Nephron progenitor cell (in vitro differentiated cells): ENCODE results near the gene PGC.

ENCODE experiments used
- DNase-seq: peaks from one replicate; pipeline ENCODE4 v3.0.0; 2021
- H3K27ac Mint-ChIP-seq: 2 replicates; pipeline ENCODE4 v1.8.0; 2021; ENCODE audit warnings: mild to moderate bottlenecking, moderate library complexity, mixed read lengths
- H3K27me3 Mint-ChIP-seq: 2 replicates; pipeline ENCODE4 v1.8.0; 2021; ENCODE audit warnings: mild to moderate bottlenecking, low read depth, mixed read lengths; ENCODE audit not compliant: poor library complexity
- H3K36me3 Mint-ChIP-seq: 2 replicates; pipeline ENCODE4 v1.8.0; 2021; ENCODE audit warnings: low read depth, mixed read lengths
- H3K4me1 Mint-ChIP-seq: 2 replicates; pipeline ENCODE4 v1.8.0; 2021; ENCODE audit warnings: mixed read lengths
- H3K4me3 Mint-ChIP-seq: 2 replicates; pipeline ENCODE4 v1.8.0; 2021; ENCODE audit warnings: mild to moderate bottlenecking, moderate library complexity, mixed read lengths
- H3K9me3 Mint-ChIP-seq: 2 replicates; pipeline ENCODE4 v1.8.0; 2021; ENCODE audit warnings: mild to moderate bottlenecking, moderate library complexity, mixed read lengths
- TF ChIP-seq, protein P1 (sequence below): fragments of 200-600 bp; sonication (generic); IDR thresholded peaks from 2 replicates; pipeline ENCODE4 v1.5.0; 2021; ENCODE audit warnings: antibody characterized with exemption

The PGC gene

DNA sequence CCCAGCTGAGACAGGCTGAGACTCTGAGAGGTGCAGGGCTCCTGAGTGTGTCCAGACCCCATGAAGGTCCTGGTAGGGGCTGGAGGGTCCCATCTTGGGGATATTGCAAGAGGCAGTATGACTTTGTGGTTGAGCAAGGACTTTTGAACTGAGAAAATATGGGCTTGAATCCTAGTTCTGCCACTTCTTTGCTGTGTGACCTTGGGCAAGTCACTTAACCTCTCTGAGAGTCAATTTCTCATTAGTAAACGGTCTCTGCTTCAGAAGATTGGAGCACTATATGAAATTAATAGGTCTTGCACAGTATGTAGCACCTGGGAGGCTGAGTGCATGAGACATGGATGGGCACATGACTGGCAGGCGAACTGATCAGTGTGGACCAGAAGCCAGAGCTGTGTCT lies 54.5 kb downstream of the PGC start:
- H3K27me3 Mint-ChIP-seq: peaks cover 32% of the 10 kb centered on the region
- no peak overlapping the region for H3K4me3 Mint-ChIP-seq
- DNase-seq: no peak
- no peak overlapping the region for H3K27ac Mint-ChIP-seq
- no peaks in the 10 kb centered on the region for H3K9me3 Mint-ChIP-seq
- no peaks in the 10 kb centered on the region for H3K36me3 Mint-ChIP-seq
- peaks cover 8% of the 10 kb centered on the region for H3K4me1 Mint-ChIP-seq
- TF ChIP-seq, protein P1, sequence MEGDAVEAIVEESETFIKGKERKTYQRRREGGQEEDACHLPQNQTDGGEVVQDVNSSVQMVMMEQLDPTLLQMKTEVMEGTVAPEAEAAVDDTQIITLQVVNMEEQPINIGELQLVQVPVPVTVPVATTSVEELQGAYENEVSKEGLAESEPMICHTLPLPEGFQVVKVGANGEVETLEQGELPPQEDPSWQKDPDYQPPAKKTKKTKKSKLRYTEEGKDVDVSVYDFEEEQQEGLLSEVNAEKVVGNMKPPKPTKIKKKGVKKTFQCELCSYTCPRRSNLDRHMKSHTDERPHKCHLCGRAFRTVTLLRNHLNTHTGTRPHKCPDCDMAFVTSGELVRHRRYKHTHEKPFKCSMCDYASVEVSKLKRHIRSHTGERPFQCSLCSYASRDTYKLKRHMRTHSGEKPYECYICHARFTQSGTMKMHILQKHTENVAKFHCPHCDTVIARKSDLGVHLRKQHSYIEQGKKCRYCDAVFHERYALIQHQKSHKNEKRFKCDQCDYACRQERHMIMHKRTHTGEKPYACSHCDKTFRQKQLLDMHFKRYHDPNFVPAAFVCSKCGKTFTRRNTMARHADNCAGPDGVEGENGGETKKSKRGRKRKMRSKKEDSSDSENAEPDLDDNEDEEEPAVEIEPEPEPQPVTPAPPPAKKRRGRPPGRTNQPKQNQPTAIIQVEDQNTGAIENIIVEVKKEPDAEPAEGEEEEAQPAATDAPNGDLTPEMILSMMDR: no peak

DNA sequence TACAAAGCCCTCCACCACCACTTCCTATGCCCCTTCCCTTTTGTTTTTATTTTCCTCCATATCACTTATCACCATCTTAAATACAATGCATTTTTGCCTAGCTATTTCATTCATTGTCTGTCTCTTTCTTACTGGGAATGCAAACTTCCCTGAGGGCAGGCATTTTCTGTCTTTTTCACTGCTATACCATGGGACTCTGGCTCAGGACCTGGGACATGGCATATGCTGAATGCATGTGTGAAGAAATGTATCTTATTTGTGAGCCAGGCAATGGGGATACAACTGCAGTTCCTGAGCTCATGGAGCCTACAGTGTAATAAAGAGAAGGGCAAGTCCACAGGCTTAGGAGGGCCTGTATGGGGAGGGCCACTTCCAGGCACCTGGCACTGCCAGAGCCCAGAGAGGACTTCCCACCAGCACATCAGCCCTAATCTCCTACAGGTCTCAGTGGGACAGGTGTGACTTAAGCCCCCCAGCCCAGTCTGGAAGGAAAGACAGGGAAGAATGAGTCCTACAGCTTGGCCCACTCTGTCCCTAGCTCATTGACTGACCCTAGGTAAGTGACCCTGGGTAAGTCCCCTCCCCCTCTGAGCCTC lies 55.0 kb downstream of the PGC start:
- TF ChIP-seq, protein P1: no peak
- no peak for DNase-seq
- no peaks in the 10 kb centered on the region for H3K36me3 Mint-ChIP-seq
- peaks cover 38% of the 10 kb centered on the region for H3K27me3 Mint-ChIP-seq
- no peaks in the 10 kb centered on the region for H3K9me3 Mint-ChIP-seq
- no peak overlapping the region for H3K4me3 Mint-ChIP-seq
- peaks cover 10% of the 10 kb centered on the region for H3K4me1 Mint-ChIP-seq
- no peak overlapping the region for H3K27ac Mint-ChIP-seq

DNA sequence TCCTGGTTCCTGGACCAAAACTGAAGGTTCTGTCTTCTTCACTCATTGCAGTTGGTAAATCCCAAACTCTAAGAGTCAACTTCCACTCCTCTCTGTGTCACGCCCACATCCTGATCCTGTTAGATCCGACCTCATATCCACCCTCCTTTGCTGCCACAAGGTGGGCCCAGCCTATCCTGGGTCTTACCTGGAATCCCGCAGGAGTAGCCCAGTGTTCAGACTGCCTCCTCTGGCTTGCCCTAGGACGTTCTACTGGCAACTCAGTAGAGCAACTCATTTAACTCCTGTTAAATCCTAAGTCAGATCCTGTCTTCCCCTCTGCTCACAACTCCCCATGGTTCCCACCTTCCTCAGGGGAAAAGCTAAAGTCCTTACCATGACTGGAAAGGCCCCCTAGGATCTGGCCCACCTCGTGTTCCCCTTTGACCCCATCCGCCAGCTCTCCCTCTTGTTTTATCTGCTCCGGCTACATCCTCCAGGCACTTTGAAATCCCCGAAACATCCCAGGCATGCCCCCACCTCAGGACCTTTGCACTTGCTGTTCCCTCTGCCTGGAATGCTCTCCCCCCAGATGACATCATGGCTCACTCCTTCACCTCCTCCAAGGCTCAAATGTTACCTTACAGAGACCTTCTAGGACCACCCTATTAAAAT lies 55.6 kb downstream of the PGC start:
- TF ChIP-seq, protein P1: no peak
- Mint-ChIP-seq H3K27me3 (peaks cover 42% of the 10 kb centered on the region), H3K9me3 (no peaks in the 10 kb centered on the region), H3K4me1 (peaks cover 15% of the 10 kb centered on the region), H3K27ac (no peak overlapping the region), H3K36me3 (no peaks in the 10 kb centered on the region), H3K4me3 (no peak overlapping the region)
- DNase-seq: no peak

DNA sequence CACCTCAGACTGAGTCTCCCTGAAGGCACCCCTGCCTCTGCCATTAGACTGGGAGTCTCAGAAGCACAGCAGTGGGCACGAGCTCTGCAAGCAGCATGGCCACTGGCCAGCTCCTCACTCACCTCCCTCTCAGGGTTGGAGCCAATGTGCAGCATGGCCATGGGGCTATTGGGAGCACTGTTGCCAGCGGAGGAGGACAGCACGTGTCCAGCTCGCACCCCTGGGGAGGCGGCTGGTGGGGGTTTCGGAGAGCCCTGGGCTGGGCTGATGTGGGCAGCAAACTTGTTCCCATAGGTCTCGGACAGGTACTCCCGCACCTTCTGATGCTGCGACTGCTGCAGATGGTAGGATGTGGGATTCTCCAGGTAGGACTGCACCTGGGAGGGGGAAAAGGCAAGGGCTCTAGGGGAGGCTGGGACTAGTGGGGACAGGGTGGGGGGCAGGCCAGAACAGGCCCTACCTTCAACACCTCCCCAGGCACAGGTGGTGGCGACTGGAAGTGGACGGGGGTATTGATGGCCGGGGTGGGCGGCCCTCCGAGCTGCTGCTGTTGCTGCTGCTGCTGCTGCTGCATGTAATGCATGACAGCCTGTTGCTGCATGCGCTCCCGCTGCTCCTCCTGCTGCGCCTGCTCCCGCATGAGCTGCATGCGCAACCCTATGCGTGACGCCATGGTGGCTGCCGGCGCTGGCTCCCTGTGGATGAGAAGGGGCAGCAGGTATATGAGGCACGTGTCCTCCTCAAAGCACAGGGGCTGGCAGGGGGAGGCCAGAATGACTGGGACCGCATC lies 56.5 kb downstream of the PGC start:
- DNase-seq: no peak
- no peak overlapping the region for H3K27ac Mint-ChIP-seq
- H3K27me3 Mint-ChIP-seq: peaks cover 43% of the 10 kb centered on the region
- H3K9me3 Mint-ChIP-seq: no peaks in the 10 kb centered on the region
- no peak overlapping the region for H3K4me3 Mint-ChIP-seq
- H3K4me1 Mint-ChIP-seq: peaks cover 15% of the 10 kb centered on the region
- TF ChIP-seq, protein P1: no peak
- H3K36me3 Mint-ChIP-seq: no peaks in the 10 kb centered on the region

DNA sequence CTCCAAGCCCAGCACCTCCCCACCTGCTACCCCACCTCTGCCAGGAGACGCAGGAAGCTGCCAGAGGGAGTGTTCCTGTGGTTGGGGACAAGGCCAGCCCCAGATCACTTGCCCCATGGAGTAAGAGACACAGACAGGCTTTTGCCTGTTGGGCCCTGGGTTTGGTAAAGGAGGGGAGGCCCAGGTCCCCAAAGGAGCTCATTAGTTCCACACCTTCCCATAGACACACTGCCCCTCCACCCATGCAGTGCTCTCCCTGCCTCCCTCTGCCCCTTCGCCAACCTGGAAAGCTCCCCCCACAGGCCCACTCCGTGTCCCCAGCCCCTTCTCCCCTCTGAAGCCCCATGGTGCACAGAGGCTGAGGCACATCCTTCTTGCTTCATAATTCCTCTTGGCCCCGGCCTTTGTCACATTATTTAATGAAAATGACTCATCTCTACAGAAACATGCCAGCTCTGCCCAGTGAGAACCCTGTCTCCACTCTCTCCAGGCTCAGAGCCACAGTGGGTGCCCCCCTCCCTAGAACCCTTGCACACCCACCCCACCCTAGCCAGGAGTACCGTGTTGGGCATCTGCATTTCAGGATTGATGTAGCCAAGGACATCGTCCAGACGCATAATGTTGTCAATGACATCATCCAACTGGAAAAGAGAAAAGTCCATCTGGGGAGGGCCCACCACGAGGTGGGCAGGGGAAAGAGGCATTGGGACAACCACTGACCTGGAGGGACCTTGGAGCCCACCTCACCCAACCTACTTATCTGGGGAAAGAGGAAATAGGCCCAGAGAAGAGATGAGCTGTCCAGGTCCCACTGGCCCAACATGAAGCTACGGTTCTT lies 57.8 kb downstream of the PGC start:
- peaks cover 21% of the 10 kb centered on the region for H3K4me1 Mint-ChIP-seq

More for the DNA sequence above, 57.8 kb downstream of the PGC start:
- H3K36me3 Mint-ChIP-seq: no peaks in the 10 kb centered on the region
- no peak overlapping the region for H3K27ac Mint-ChIP-seq
- no peaks in the 10 kb centered on the region for H3K9me3 Mint-ChIP-seq
- DNase-seq: no peak
- H3K4me3 Mint-ChIP-seq: no peak overlapping the region
- peaks cover 47% of the 10 kb centered on the region for H3K27me3 Mint-ChIP-seq
- TF ChIP-seq, protein P1: no peak
